Hepatocyte (in vitro differentiated cells): ENCODE measurements around the gene DSN1. TPM values are rescaled to one million over a fixed set of nuclear protein-coding genes. Genes with fewer than 3 reads are reported as not detected.
A peak's percentile ranks its signal among the peaks of the same experiment; 100 is the strongest.

Source experiments
- DNase-seq: peaks from one replicate; pipeline ENCODE4 v3.0.0-alpha.2; 2016; ENCODE audit warnings: low spot score
- H2AFZ ChIP-seq: fragments of 200-600 bp; sonication (generic); 2 replicates; pipeline ENCODE4 v1.6.0; 2016; ENCODE audit warnings: antibody characterized with exemption, mild to moderate bottlenecking
- H3K27ac ChIP-seq: fragments of 200-600 bp; sonication (generic); 2 replicates; pipeline ENCODE4 v1.5.1; 2016; ENCODE audit warnings: mild to moderate bottlenecking
- H3K27me3 ChIP-seq: fragments of 200-600 bp; sonication (generic); 2 replicates; pipeline ENCODE4 v1.6.1; 2016
- H3K36me3 ChIP-seq: fragments of 200-600 bp; sonication (generic); replicated peaks from 2 replicates; pipeline ENCODE4 v1.5.1; 2016; ENCODE audit warnings: low read depth; ENCODE audit not compliant: insufficient read depth
- H3K4me1 ChIP-seq: fragments of 200-600 bp; sonication (generic); 2 replicates; pipeline ENCODE4 v1.5.1; 2016; ENCODE audit warnings: mild to moderate bottlenecking, moderate library complexity; ENCODE audit not compliant: insufficient read depth
- H3K4me2 ChIP-seq: fragments of 200-600 bp; sonication (generic); 2 replicates; pipeline ENCODE4 v1.6.0; 2016
- H3K4me3 ChIP-seq: fragments of 200-600 bp; sonication (generic); 2 replicates; pipeline ENCODE4 v1.5.1; 2016; ENCODE audit warnings: mild to moderate bottlenecking
- H3K79me2 ChIP-seq: fragments of 200-600 bp; sonication (generic); 2 replicates; pipeline ENCODE4 v1.6.0; 2017; ENCODE audit warnings: mild to moderate bottlenecking
- H3K9me2 ChIP-seq: fragments of 200-600 bp; sonication (generic); replicated peaks from 2 replicates; pipeline ENCODE4 v1.6.0; 2017; ENCODE audit warnings: mild to moderate bottlenecking; ENCODE audit not compliant: insufficient read depth
- H3K9me3 ChIP-seq: fragments of 200-600 bp; sonication (generic); 2 replicates; pipeline ENCODE4 v1.5.1; 2016; ENCODE audit warnings: low read depth, mild to moderate bottlenecking
- H4K20me1 ChIP-seq: fragments of 200-600 bp; sonication (generic); 2 replicates; pipeline ENCODE4 v1.6.0; 2016; ENCODE audit warnings: mild to moderate bottlenecking; ENCODE audit not compliant: insufficient read depth, poor library complexity, severe bottlenecking
- CTCF ChIP-seq: fragments of 200-600 bp; sonication (generic); IDR thresholded peaks from 2 replicates; pipeline ENCODE4 v1.5.1; 2016; ENCODE audit warnings: antibody characterized with exemption, mild to moderate bottlenecking; ENCODE audit not compliant: poor library complexity
- EZH2 ChIP-seq: fragments of 200-600 bp; sonication (generic); IDR thresholded peaks from 2 replicates; pipeline ENCODE4 v1.6.1; 2016; ENCODE audit warnings: antibody characterized with exemption, mild to moderate bottlenecking, borderline replicate concordance
- EZH2phosphoT487 ChIP-seq: fragments of 200-600 bp; sonication (generic); IDR thresholded peaks from one replicate; pipeline ENCODE4 v1.6.1; 2018; ENCODE audit warnings: antibody characterized with exemption, mild to moderate bottlenecking, low read depth, moderate library complexity; ENCODE audit not compliant: unreplicated experiment, severe bottlenecking
- WGBS: methylation state at CpG from one replicate; pipeline ENCODE4 v1.1.6; 2016; ENCODE audit warnings: low lambda C conversion rate; ENCODE audit errors: missing lambda C conversion rate; 5-methylcytosine and 5-hydroxymethylcytosine counted together
- polyA plus RNA-seq: library from polyadenylated mRNA; unstranded; fragments of >200 nt; fragmentation: Nextera tagmentation; extraction: Ambion mirVana; gene quantifications from 2 replicates; pipeline ENCODE4 v1.2.1, GENCODE V29; 2016
- total RNA-seq: library from RNA; depleted of rRNA; stranded (reverse); fragments of >200 nt; gene quantifications from 2 replicates; pipeline ENCODE4 v1.2.3, GENCODE V29; 2014

The DSN1 gene
- total and polyA plus RNA-seq, 2 experiments from 2014 or later = 9.5 to 12.7 TPM

DNA sequence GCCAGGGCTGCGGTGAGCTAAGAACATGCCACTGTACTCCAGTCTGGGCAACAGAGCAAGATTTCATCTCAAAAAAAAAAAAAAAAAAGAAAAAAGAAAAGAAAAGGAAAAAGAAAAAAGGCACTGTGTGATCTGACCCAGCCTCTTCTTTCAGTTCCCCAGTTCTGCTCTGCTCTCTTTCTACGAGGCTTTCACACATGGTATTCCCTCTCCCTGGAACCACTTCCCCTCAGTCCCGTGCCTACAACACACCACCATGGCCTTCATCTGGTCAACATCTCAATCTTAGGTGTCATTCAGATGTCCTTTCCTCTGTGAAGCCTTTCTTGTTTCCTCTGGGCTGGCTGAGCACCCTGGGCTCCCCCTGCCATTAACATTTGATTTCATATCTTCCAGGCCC is 2.3 kb upstream of the DSN1 start:
- WGBS = 98% methylated on average over 3 of the region's 3 CpGs
- H2AFZ ChIP-seq = no peak overlapping the region
- DNase-seq = no peak
- H3K9me2 ChIP-seq = no peaks in the 10 kb centered on the region
- H3K27ac ChIP-seq = no peak overlapping the region
- peaks cover 6% of the 10 kb centered on the region for H3K79me2 ChIP-seq
- H3K4me2 ChIP-seq = no peak overlapping the region
- H3K4me3 ChIP-seq = no peak overlapping the region
- H3K36me3 ChIP-seq = no peaks in the 10 kb centered on the region
- H4K20me1 ChIP-seq = no peaks in the 10 kb centered on the region
- H3K9me3 ChIP-seq = no peaks in the 10 kb centered on the region
- TF ChIP-seq EZH2 (no peak), CTCF (no peak), EZH2phosphoT487 (no peak)
- H3K27me3 ChIP-seq = no peaks in the 10 kb centered on the region
- peaks cover 4% of the 10 kb centered on the region for H3K4me1 ChIP-seq

GRCh38 chr20:36775196-36775595 is 1.6 kb upstream of the DSN1 start:
- no peak overlapping the region for H2AFZ ChIP-seq
- DNase-seq = no peak
- H3K27ac ChIP-seq = no peak overlapping the region
- TF ChIP-seq EZH2phosphoT487 (no peak), CTCF (no peak), EZH2 (no peak)
- no peaks in the 10 kb centered on the region for H3K9me2 ChIP-seq
- H3K4me3 ChIP-seq = no peak overlapping the region
- H3K27me3 ChIP-seq = no peaks in the 10 kb centered on the region
- WGBS = 86% methylated on average over 2 of the region's 2 CpGs
- H3K4me2 ChIP-seq = no peak overlapping the region
- H3K4me1 ChIP-seq = peaks cover 4% of the 10 kb centered on the region
- no peaks in the 10 kb centered on the region for H3K9me3 ChIP-seq
- no peaks in the 10 kb centered on the region for H4K20me1 ChIP-seq
- no peaks in the 10 kb centered on the region for H3K36me3 ChIP-seq
- peaks cover 6% of the 10 kb centered on the region for H3K79me2 ChIP-seq

DNA sequence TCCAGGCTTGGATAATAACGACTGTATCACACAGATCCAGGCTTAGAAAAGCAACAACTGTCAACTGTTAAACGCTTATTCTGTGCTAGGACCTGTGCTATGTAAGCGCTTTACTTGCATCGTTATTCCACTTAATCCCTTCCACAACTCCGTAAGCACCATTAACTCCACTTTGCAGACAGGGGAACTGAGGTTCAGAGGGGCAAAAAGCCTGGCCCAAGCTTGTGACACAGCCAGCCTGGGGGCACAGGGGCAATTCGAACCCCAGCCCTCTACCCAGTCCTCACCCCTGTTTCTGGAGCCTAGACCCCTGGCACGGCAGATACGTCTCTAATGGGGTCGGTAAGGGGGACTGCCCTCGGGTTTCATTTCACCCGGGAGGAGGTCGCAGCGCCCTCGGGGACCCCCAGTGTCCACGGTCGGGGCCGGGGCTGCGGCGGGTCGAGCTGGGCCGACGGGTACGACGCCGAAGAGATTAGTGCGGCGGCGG is 411 bp downstream of the DSN1 start:
- peak overlapping the region; percentile 31 for H2AFZ ChIP-seq
- H4K20me1 ChIP-seq = no peaks in the 10 kb centered on the region
- H3K36me3 ChIP-seq = no peaks in the 10 kb centered on the region
- 4% methylated on average over 23 of the region's 28 CpGs for WGBS
- H3K27me3 ChIP-seq = no peaks in the 10 kb centered on the region
- peaks cover 4% of the 10 kb centered on the region for H3K4me1 ChIP-seq
- DNase-seq = no peak
- H3K4me3 ChIP-seq = peak overlapping the region; percentile 36
- H3K9me3 ChIP-seq = no peaks in the 10 kb centered on the region
- H3K27ac ChIP-seq = peak overlapping the region; percentile 56
- peaks cover 6% of the 10 kb centered on the region for H3K79me2 ChIP-seq
- no peak for TF ChIP-seq CTCF
- no peak for TF ChIP-seq EZH2phosphoT487
- TF ChIP-seq EZH2 = no peak
- H3K9me2 ChIP-seq = no peaks in the 10 kb centered on the region
- peak overlapping the region; percentile 95 for H3K4me2 ChIP-seq

DNA sequence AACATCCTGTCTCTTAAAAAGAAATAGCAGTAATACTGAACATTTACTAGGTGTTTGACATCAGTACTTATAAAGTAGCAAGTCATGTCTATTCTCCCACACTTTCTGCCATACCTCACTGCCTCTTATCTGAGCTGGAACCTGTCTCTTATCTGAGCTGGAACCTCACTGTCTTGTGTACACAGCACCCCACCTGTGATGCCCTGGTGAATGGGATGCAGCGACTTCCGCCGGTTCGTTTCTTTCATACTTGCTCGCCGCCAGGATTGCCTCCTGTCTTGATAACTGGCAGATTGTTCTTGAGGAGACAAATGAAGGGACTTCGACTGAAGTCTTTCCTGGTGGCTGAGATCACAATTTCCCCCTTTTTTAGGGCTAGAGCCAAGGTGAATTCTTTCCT is 2.9 kb downstream of the DSN1 start:
- peaks cover 6% of the 10 kb centered on the region for H3K79me2 ChIP-seq
- no peaks in the 10 kb centered on the region for H4K20me1 ChIP-seq
- 88% methylated on average over 7 of the region's 7 CpGs for WGBS
- H3K9me3 ChIP-seq = no peaks in the 10 kb centered on the region
- TF ChIP-seq EZH2 (no peak), CTCF (no peak), EZH2phosphoT487 (no peak)
- H3K9me2 ChIP-seq = no peaks in the 10 kb centered on the region
- peaks cover 4% of the 10 kb centered on the region for H3K4me1 ChIP-seq
- H3K4me3 ChIP-seq = no peak overlapping the region
- no peaks in the 10 kb centered on the region for H3K36me3 ChIP-seq
- no peak overlapping the region for H3K4me2 ChIP-seq
- no peaks in the 10 kb centered on the region for H3K27me3 ChIP-seq
- H2AFZ ChIP-seq = no peak overlapping the region
- no peak for DNase-seq
- no peak overlapping the region for H3K27ac ChIP-seq
